ENCODE data around the gene IL15RA.
A peak's percentile ranks its signal among the peaks of the same experiment; 100 is the strongest.
"Not testable (repeated sequence)": the region's sequence is repeated elsewhere in the genome, so short reads cannot be mapped to it uniquely, and the experiment has no call there.

Gene IL15RA

DNA sequence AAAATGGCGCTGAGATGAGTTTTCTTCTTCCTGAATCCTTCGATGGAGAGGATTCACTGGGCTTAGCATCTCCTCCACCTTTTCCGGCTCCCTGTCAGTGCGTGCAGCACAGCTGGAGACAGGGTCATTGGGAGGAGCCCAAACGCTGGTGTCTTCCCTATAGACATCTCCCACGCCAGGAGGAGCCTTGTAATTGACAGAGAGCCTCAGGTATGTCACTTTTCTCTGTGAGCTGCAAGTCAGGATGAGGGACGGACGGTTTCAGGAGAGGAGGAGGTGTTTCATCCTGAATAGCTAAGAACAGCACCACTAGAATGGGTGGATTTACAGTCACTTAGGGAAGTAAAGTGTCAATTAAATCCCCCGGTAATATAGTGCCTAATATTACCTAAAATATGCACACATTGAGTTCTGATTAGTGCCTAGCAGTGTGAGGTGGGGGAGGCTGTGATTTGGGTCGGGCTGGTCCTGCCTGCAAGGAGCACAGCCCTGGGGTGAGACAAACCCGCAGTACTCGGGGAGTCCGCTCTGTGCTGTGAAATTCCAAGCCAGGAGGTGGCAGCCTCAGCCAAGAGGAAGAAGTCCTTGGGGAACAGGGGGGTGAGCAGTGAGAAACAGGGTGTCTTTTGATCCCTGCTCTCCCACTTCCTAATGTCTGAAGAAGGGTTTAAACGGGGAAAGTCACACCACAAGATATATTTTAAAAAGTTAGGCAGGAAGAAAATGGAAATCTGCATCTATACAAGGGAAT, 28.2 kb downstream of the IL15RA start:
- peak; percentile 75 for DNase-seq (ENCODE audit: low read depth)

DNA sequence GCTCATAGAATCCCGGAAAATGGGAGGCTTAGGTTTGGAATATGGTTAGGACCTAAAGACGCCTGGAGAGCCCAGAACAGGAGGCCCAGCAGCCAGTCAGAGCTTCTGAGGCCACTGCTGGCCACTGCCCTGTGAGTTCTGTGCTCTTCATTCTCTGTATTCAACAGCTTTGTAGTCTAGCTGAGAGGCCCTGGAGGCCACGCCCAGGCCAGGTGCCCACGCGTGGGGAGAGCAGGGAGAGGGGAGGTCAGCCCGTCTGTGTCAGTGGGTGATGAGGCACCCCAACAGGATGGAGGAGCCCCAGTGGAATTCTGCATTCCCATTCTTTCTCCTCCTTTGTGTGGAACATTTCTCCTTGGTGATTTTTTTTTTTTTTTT, 29.1 kb downstream of the IL15RA start:
- no peak for DNase-seq (ENCODE audit: low read depth)

DNA sequence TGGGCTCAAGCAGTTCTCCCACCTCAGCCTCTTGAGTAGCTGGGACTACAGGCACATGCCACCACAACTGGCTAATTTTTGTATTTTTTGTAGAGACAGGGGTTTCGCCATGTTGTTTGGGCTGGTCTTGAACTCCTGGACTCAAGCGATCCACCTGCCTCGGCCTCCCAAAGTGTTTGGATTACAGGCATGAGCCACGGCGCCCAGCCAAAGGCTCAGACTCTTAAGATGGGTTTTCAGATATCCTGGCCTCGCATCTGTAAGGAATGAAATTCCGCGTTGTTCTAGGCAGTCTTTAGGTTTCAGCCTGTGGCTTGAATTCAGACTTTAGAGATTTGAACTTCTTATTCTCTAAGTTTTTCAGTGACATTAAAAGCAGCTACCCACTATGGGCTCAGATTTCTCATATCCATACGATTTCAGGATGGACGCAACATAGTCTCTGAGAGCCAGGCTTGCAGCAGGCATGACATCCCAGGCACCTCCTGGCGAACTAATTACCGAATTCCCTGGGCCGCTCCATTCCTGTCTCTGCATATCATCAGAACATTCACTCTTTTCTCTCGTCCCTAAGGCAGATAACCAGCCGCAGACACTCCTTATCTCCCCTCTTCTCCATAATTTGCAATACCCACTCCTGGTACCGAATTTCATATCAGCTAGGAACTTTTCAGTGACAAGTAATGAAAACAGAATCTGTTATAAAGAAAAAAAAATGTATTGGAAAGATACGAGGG, 29.7 kb downstream of the IL15RA start:
- no peak for DNase-seq (ENCODE audit: low read depth)

DNA sequence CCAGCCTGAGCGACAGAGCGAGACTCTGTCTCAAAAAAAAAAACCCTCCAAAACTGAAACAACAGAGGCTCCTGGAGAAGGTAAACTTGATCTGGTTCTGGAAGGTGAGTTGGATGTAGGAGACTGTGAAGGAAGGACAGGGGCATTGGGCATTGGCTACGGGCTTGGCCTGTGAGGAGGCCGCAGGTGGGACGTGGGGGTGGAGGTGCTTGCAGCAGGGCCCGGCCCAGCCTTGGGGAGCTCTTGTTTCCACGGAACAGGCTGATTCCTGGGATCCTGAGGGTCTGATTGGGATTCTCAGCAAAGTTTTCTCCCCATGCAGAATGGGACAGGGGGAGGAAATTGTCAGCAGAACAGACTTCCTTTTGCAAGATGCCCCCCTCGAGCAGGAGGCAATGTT, 30.6 kb downstream of the IL15RA start:
- no peak for DNase-seq (ENCODE audit: low read depth)

DNA sequence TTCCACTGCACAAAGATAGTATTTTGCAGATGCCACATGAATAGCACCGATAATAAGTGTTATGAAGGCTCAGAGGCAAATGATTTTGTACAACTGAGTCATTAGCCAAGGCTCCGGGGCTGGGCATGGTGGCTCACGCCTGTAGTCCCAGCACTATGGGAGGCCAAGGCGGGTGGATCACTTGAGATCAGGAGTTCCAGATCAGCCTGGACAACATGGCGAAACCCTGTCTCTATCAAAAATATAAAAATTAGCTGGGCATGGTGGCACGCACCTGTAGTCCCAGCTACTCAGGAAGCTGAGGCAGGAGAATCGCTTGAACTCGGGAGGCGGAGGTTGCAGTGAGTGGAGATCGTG, 30.9 kb downstream of the IL15RA start:
- DNase-seq (ENCODE audit: low read depth), result not testable (repeated sequence)

DNA sequence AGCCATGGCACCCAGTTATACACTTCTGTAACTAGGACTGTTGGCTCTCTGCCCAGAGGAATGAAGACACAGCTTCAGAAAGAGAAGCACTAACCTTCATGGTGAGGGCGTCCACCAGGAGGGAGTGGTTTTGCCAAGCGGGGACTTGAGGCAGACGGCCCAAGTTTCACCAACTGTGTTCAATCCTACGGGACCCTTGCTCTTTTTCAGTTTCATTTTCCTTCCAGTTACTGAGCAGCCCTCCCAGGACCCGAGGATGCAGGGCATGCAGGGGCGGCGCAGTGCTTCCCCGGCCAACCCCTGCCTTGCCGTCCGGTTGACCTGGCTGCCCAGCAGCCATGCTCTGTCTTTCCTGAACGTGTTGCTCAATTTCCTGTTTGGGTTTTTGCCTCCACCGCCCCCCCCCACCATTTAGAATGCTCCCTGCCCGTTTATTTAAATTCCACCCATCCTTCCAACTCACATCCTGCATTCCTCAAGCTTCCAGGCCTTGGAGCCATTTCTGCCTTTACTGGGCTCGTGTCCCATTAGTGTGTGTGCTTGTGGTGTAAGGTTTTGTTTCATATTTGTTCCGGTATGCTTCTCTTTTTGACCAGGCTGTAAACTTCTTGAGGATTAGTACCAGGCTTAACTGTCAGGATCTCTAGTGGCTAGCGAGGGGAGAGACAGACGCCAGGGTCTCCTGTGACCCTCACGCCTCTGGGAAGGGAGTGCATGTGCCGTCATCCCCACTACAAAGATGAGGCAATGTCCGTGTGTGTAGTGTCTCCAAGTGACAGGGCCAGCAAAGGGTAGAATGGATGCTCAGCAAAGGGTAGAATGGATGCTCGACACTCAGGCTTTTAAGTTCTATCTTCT, 31.6 kb downstream of the IL15RA start:
- peak; percentile 90 for DNase-seq (ENCODE audit: low read depth)

DNA sequence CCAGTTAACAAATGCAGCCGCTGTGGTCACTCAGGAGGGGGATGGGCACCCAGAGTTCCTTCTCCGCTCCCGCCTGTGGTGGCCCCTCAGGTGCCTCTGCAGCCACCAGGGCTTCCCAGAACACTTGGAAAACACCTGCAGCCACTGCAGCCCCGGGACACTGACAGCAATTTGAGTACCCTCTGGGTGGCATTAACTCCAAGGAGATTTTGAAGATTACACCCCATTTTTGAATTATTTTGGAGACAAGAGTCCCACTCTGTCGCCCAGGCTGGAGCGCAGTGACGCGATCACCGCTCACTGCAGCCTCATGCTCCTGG, 32.2 kb downstream of the IL15RA start:
- DNase-seq (ENCODE audit: low read depth), result no peak

DNA sequence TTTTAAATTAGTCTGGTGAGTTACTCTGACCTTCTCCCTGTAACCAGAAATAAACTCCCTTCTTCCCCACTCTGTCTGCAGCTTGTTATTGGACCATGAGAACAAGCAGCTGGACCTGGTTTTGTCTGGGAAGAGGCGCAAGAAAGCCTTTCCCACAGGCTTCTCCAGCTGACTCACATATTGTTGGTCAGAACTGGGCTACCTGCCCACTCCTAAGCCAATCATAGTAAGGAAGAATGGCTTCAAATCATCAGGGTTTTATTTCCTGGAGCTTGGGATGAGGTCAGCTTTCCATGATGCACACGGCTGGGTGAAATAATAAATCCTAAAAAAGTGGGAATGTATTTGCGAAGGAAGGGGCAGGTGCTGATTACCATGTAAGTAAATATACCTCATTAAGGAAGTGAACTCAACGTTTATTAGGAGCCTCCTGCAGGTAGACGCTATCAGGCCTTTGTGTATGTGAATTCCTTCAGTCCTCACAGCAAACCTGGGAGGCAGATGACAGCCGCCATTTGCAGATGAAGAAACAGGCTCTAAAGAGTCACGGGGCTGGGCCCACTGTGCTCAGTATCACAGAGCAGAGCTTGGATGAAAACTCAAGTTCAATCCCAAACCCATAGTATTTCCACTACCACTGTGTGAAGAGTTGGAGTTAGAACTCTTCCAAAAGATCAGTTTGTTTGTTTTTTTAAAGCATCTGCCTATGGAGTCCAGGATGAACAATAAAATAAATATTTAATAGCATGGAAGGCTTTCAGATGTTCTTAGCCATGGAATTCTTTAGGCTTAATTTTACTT, 32.8 kb downstream of the IL15RA start:
- DNase-seq (ENCODE audit: low read depth), result peak; percentile 98

DNA sequence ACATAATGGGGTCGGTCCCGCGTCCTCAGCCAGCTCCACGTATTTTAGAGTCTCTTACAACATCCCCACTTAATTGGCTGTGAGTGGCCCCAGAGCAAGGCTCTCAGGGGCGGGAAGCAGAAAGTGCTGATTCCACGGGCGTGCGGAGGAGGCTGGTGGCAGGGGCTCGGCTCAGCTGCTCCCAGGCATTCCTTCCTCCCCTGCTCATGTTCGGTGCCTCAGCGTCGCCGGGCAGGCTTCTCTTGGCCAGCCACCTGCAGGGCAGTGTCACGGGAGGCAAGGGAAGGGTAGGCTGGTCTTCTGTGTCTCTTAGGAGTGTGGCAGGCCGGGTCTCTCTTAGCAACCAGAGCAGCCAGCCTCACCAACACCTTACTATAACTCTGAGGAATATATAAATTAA, 33.8 kb downstream of the IL15RA start:
- peak; percentile 15 for DNase-seq (ENCODE audit: low read depth)

DNA sequence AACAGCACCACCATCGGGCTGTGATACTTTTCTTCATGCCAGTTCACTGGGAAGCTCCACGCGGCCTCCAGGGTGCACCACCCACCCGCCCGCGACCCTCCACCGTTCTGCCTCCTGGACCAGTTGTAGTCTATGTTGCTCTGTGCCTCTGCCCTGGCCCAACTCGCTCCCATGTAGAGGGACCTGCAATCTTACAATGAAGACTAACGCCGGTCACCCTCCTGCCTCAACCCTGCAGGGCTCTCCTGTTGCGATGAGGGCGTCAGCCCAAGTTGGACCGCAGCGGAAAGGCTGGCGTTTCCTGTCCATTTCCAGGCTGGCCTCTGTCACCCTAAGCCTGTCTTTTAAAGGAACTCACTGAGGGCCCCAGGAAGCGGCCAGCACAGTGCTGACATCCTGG, 34.9 kb downstream of the IL15RA start:
- no peak for DNase-seq (ENCODE audit: low read depth)

DNA sequence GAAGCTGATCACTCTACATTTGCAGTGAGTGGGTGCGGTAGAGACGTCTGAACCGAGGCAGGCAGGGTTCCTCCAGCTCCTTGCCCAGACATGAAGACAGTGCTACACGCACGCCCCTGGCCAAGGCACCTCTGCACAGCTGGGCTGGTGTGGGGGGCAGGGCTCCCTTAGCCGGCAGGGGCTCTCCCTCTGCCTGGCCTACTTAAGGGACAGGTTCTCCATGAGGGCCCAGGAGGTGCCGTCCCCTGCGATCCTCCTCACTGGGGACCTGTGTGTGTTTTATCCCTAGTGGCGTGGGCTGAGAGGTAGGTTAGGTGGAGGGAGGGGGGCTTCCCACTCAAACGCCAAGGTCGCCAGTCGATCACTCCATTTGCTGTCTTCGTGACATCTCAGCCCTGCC, 35.3 kb downstream of the IL15RA start:
- no peak for DNase-seq (ENCODE audit: low read depth)

DNA sequence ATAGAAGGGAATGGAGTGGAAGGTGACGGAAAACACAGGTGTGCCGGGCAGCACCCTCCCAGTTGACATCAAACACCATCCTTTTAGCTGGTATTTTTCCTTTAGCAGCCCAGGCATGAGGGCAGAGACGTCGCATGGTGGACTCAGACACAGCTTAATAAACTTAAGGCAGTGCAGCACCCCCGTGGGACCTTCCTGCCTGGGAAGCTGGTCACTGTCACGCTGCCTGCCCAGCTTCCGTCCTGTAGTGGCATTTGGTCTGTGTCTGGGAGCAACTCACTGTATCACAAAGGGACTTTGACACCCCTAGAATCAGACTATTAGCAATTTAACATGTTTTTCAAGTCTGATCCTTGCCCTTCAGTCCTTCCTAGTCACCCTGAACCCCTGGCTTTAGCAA, 35.8 kb downstream of the IL15RA start:
- no peak for DNase-seq (ENCODE audit: low read depth)

DNA sequence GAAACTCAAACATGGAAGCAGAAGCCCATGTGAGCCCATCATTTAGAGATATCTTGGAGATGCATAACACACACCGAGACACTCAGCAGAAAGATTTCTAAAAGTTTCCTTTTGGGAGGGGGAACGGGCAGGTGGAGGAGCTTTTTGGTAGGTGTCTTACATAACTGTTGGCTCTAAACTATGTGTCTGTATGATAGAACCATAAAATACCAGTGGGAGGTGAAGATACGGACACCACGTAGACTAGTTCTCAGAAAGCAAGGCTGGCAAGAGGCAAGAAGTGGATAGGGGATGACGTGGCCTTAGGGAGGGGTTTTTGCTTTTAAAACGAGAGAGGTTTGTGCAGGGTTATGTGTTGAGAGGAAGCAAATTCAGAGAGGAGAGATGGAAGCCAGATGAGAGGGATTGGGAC, 36.5 kb downstream of the IL15RA start:
- DNase-seq (ENCODE audit: low read depth), result no peak

DNA sequence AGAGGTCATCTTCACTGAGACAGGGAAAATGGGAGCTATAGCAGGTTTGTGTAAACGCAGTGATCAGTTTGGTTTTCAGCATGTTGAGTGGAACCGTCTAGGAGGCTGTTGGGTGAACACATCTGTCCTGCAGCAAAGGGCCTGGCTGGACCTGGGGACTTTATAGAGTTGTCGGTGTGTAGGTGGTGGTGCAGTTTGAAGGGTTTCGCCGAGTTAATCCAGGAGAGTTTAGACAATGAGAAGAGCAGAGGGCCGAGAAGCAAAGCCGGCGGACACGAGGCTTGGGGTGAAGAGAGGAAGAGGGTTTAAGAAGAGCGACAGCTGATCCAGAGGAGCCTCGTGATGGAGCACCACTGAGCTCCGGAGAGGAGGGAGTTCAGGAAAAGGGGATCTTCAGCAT, 39.1 kb downstream of the IL15RA start:
- DNase-seq (ENCODE audit: low read depth), result no peak

DNA sequence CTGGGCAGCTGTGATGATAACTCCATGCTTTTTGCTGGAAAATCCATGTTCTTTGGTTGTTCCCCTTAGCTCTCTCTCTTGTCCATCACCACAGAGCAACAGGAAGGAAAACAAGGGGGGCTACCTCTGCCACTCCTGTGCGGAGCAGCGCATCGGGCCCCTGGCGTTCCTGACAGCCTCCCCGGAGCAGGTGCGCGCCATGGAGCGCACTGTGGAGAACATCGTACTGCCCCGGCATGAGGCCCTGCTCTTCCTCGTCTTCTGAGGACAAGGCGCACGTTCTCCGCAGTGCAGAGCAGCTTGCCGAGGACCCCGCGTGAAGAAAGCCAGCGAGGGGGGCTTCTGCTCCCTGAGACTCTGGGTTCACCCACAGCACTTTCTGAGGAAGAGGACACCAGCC, 40.3 kb downstream of the IL15RA start:
- no peak for DNase-seq (ENCODE audit: low read depth)

DNA sequence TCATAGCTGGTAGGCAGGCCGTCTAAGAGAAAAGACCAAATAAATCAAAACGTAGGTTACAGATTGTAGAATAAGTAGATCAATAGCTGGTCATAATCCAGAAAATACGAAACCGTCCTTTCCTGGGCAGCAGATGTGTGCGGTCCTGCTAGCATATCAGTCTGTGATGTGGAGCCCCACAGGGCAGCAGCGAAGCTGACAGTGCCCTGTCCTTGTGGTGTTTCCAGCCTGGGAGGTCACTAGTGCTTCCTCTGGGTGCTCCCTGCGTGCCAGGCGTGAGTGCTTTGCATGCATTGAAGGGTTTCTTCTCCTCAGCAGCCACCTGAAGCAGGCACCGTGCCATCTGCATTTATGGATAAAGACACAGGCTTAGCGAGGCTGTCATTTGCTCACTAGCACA, 41.7 kb downstream of the IL15RA start:
- DNase-seq (ENCODE audit: low read depth), result no peak

DNA sequence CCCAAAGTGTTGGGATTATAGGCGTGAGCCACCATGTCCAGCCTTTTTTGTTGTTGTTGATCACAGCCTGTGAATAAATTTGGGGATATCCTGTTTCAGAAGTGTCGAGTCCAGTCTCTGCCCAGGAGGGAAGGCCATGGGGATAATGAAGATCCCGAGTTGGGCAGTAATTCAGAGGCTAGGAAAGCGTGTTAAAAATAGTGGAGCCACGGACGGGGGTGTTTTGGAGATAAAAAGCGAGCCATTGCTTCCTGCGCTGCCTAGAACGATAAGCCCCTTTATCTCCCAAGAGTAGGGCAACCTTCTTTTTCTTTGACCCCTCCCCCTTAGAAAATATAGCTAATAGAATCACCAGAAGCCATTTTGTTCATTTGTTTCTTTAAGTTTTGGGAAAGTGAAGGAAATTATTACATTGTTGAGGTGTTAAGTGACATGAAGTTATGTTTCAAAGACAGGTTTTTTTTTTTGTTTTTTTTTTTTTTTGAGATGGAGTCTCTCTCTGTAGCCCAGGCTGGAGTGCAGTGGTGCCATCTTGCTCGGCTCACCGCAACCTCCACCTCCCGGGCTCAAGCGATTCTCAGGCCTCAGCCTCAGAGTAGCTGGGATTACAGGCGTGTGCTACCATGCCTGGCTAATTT, 43.3 kb downstream of the IL15RA start:
- DNase-seq (ENCODE audit: low read depth), result no peak

DNA sequence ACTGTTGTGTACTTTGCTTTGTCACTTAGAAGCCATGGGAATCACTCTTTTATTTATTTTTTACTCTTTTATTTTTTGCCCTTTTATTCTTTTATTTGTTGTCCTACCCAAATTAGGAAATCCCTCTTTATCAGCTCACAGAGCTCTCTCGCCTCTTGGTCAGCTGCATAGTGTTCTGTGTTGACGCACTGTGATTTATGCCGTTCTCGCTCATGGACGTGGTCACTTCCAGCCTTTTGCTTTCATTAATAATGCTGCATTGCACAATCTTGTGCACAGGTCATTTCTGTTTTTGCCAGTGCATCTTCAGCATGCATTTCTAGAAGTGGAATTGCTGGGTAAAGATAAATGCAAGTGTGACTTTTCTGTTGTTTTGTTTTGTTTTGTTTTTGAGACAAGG, 45.0 kb downstream of the IL15RA start:
- no peak for DNase-seq (ENCODE audit: low read depth)

DNA sequence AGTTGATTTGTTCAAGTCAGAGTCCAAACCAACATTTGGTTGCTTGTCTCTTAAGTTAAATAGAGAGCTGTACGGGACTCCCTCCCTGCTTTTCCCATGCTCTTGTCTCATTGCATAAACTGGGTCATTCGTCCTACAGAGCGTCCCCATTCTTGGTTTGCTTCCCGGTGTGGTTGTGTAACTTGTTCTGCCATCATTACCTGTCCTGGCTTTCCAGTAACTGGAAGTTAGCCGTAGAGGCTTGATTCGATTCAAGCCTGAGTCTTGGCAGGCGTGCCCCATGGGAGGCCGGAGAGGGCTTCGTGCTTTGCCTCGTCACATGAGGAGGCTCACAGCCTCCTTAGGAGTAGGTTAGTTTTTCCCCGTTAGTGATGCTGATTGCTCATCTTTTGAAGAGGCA, 47.1 kb downstream of the IL15RA start:
- DNase-seq (ENCODE audit: low read depth), result no peak

DNA sequence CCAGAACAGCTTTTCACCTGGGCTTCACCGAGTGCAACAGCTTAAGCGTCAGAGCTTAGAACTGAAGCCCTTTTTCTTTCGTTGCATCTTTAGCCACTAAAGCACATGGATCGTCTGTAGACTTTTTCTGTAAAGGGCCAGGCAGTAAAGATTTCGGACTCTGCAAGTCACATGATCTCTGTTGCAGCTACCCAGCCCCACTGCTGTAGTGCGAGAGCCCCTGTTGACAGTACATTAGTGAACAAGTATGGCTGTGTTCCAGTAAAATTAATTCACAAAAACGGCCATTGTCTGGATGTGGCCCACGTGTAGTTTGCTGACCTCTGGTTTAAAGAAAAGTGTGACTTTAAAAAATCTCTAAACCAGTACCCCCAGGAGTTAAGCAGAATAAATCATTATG, 47.9 kb downstream of the IL15RA start:
- DNase-seq (ENCODE audit: low read depth), result no peak

DNA sequence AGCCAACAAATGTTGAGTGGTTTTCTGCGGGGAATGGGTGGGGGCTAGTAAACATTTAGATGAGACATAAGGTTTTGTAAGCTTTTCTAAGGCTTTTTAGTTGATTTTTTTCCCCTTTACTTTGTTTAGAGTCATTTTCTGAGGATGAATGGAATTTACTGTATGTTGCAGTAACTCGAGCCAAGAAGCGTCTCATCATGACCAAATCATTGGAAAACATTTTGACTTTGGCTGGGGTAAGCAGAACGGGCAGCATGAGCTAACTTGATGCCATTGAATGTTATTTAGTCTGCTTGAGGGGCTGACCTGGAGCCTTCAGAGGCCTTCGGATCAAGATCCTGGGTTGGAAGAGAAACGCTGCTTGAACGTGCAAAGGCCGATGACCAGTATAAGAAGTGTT, 50.0 kb downstream of the IL15RA start:
- DNase-seq (ENCODE audit: low read depth), result peak; percentile 20

DNA sequence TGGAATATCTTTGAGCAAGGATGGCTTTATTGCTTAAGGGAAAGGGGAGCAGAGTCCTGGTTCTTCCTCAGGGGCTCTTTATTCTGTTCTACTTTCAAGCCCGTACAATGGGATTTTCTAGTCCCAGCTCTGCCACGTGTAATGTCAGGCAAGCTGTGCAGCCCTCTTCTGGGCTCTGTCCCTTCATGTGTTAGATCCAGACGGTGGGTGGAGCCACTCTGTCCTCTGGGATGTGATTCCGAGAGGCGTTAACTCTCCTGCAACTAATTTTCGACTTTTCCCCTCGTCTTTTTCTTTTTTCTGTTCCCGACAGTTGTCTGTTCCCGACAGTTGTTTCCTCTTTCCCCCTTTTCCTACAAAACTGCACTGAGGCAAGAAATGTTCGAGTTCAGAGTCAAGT, 52.5 kb downstream of the IL15RA start:
- DNase-seq (ENCODE audit: low read depth), result no peak
